Gastroesophageal sphincter (tissue), 4 donors: Measurements from ENCODE around the gene DYRK3. TPM values are rescaled to one million over a fixed set of nuclear protein-coding genes. Genes with fewer than 3 reads are reported as not detected.

Experiments
- ATAC-seq: fragments of 150-250 bp; one replicate; pipeline ENCODE4 v1.9.1; 2016; ENCODE audit warnings: mild to moderate bottlenecking, moderate library complexity
- H3K27ac ChIP-seq, 4 donors: fragments of 200-600 bp; sonication (generic) in 3 of 4; 1 replicate in 3 of 4; 2 replicates in 1 of 4; pipeline ENCODE4 v1.5.1; 2016 to 2019
- H3K27me3 ChIP-seq: fragments of 200-600 bp; sonication (generic); one replicate; pipeline ENCODE4 v1.5.1; 2019
- H3K36me3 ChIP-seq, 2 donors: fragments of 200-600 bp; sonication (generic); one replicate each; pipeline ENCODE4 v1.5.1; 2019; ENCODE audit warnings: control low read depth in 1 of 2
- H3K4me1 ChIP-seq, 3 donors: fragments of 200-600 bp; sonication (generic); 1 replicate in 2 of 3; 2 replicates in 1 of 3; pipeline ENCODE4 v1.5.1; 2016 to 2019; ENCODE audit warnings: control low read depth in 2 of 3
- H3K4me3 ChIP-seq, 2 donors: fragments of 200-600 bp; sonication (generic); one replicate each; pipeline ENCODE4 v1.5.1; 2019; ENCODE audit warnings: mild to moderate bottlenecking in 1 of 2, moderate library complexity in 1 of 2
- H3K9me3 ChIP-seq, 3 donors: fragments of 200-600 bp; sonication (generic); one replicate each; pipeline ENCODE4 v1.5.1; 2017 to 2019; ENCODE audit warnings: control low read depth in 2 of 3
- EP300 ChIP-seq: sonication (generic); formaldehyde crosslinking; IDR thresholded peaks from one replicate; pipeline ENCODE4 v1.6.1; 2017; ENCODE audit warnings: antibody characterized with exemption, mild to moderate bottlenecking
- POLR2A ChIP-seq, 2 donors: fragments of 450-650 bp; IDR thresholded peaks; one replicate each; pipeline ENCODE4 v1.6.1; 2017; ENCODE audit warnings: antibody characterized with exemption in 2 of 2, mild to moderate bottlenecking in 2 of 2, moderate library complexity in 1 of 2
- POLR2AphosphoS5 ChIP-seq: sonication (generic); formaldehyde crosslinking; IDR thresholded peaks from one replicate; pipeline ENCODE4 v1.6.1; 2017; ENCODE audit warnings: antibody characterized with exemption
- WGBS, 2 donors: methylation state at CpG; one replicate each; pipeline ENCODE4 v1.1.5; 2018; ENCODE audit warnings: low coverage in 1 of 2; 5-methylcytosine and 5-hydroxymethylcytosine counted together
- total RNA-seq, 4 donors: library from RNA; depleted of rRNA; stranded (reverse); fragments of >200 nt; gene quantifications; one replicate each; pipeline ENCODE4 v1.1.0, GENCODE V29; 2016
- TF ChIP-seq, protein P1 (sequence below), 4 experiments: fragments of 200-600 bp in 2 of 4; fragments of 450-650 bp in 2 of 4; sonication (generic) in 1 of 4; IDR thresholded peaks; one replicate each; pipeline ENCODE4 v1.5.1; 2017 to 2019; ENCODE audit warnings: antibody characterized with exemption in 4 of 4, mild to moderate bottlenecking in 2 of 4, moderate library complexity in 2 of 4

The DYRK3 gene
- total RNA-seq, 4 donors from 2014 or later, result 5.0 to 14.9 (median 8.4) TPM

DNA sequence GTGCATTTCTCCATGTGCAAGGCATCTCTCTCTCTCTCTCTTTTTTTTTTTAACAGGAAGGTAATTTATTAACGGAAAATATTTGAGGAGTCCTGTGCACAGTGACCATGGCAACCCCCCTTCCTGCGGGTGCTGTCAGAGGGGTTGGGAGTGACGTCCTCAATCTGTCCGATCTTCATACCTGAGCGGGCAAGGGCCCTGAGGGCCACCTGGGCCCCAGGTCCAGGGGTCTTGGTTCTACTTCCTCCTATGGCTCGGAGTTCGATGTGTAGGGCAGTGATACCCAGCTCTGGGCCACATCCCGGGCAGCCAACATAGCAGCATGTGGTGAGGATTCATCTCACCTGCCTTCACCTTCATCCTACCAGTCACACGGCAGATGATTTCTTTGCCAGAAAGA lies 60.4 kb downstream of the DYRK3 start:
- Histone ChIP-seq H3K36me3 (no peaks in the 10 kb centered on the region), H3K9me3 (no peaks in the 10 kb centered on the region), H3K27me3 (no peaks in the 10 kb centered on the region), H3K4me1 (peaks cover 29 to 100% (median 78%) of the 10 kb centered on the region in 3 donors), H3K4me3 (no peak overlapping the region), H3K27ac (peak overlapping the region in 1 of 4 donors; percentile 83)
- TF ChIP-seq POLR2AphosphoS5, result no peak
- no peak for TF ChIP-seq POLR2A (IDR thresholded peaks at IDR 0.05)
- no peak for TF ChIP-seq EP300
- TF ChIP-seq, protein P1, sequence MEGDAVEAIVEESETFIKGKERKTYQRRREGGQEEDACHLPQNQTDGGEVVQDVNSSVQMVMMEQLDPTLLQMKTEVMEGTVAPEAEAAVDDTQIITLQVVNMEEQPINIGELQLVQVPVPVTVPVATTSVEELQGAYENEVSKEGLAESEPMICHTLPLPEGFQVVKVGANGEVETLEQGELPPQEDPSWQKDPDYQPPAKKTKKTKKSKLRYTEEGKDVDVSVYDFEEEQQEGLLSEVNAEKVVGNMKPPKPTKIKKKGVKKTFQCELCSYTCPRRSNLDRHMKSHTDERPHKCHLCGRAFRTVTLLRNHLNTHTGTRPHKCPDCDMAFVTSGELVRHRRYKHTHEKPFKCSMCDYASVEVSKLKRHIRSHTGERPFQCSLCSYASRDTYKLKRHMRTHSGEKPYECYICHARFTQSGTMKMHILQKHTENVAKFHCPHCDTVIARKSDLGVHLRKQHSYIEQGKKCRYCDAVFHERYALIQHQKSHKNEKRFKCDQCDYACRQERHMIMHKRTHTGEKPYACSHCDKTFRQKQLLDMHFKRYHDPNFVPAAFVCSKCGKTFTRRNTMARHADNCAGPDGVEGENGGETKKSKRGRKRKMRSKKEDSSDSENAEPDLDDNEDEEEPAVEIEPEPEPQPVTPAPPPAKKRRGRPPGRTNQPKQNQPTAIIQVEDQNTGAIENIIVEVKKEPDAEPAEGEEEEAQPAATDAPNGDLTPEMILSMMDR (IDR thresholded peaks at IDR 0.05), result no peak
- ATAC-seq, result no peak
- 20 to 67% methylated on average over 1 to 2 of the region's 9 CpGs for WGBS, 2 donors

DNA sequence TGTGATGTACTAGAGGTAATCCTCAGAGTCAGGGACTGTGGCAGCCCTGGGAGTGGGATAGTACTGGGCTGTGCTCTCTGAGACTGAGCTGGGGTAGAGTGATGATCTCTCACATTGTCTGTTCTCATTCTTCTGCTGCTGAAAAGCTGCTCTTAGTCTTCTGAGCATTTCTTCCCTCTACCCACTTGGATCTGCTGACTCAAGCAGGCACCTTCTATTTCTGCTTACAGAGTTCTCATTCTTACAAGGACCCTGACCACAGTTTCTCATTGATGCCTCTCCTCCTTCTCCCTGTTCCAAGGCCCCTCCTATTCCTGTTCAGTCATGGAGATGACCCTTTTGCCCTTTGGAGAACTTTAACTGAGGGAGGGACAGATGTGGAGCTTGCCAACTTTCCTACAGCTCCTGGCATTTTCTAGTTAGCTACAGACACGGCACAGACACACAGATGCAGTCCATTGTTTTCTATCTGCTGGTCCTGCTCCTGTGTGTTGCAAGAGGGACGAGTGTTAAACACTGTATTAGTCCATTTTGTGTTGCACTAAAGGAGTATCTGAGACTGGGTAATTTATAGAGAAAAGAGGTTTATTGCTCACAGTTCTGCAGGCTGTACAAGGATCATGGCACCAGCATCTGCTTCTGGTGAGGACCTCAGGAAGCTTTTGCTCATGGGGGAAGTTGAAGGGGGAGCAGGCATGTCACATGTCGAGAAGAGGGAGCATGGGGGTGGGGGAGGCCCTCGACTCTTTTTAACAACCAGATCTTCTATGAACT lies 61.7 kb downstream of the DYRK3 start:
- ATAC-seq, result no peak
- Histone ChIP-seq H3K27ac (peak overlapping the region in 1 of 4 donors; percentile 1), H3K4me3 (no peak overlapping the region), H3K36me3 (no peaks in the 10 kb centered on the region), H3K9me3 (no peaks in the 10 kb centered on the region), H3K4me1 (peaks cover 23 to 99% (median 71%) of the 10 kb centered on the region in 3 donors), H3K27me3 (no peaks in the 10 kb centered on the region)
- TF ChIP-seq POLR2A (IDR thresholded peaks at IDR 0.05), result no peak
- TF ChIP-seq, protein P1 (IDR thresholded peaks at IDR 0.05), result no peak
- no peak for TF ChIP-seq POLR2AphosphoS5
- no peak for TF ChIP-seq EP300
- 51 to 100% methylated on average over 1 to 4 of the region's 4 CpGs for WGBS, 2 donors

DNA sequence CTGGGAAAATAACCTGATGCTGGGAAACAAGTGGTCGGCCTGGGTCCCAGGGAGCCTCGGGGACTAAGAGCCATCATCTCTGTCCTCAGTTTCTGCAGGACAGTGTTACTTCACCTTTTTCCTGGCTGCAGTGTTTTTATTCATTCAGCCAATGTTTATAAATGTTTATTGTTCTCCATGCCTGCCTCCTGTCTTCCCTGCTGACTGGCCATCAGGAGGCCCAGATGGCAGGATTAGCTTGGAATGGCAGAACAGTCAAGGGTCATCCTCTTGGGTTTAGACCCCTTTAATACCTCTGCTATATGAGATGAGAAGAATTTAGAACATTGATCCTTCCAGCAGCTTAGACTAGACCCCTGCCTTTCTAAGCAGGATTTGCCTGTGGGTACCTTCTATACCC lies 62.7 kb downstream of the DYRK3 start:
- WGBS, 2 donors, result 92 to 100% methylated on average over 2 of the region's 2 CpGs
- Histone ChIP-seq H3K4me3 (no peak overlapping the region), H3K9me3 (no peaks in the 10 kb centered on the region), H3K27me3 (no peaks in the 10 kb centered on the region), H3K36me3 (no peaks in the 10 kb centered on the region), H3K27ac (no peak overlapping the region), H3K4me1 (peaks cover 18 to 99% (median 65%) of the 10 kb centered on the region in 3 donors)
- no peak for TF ChIP-seq POLR2A (IDR thresholded peaks at IDR 0.05)
- TF ChIP-seq POLR2AphosphoS5, result no peak
- no peak for TF ChIP-seq EP300
- ATAC-seq, result no peak

Other genes starting within 250 kb of the DYRK3 start
- 1 to 10 TPM; 2.2 to 3.9 (median 2.7) TPM for gene IKBKE, start 165.1 kb upstream of the DYRK3 start, total RNA-seq
- gene RASSF5, start 128.0 kb upstream of the DYRK3 start, total RNA-seq, result 10 to 100 TPM in 2 of 4 donors, 1 to 10 TPM in 2; 6.2 to 23.3 (median 8.5) TPM
- gene EIF2D, start 23.1 kb upstream of the DYRK3 start, total RNA-seq, result 10 to 100 TPM; 43.7 to 60.1 (median 52.6) TPM
- gene MAPKAPK2, start 49.4 kb downstream of the DYRK3 start, total RNA-seq, result 10 to 100 TPM; 45.0 to 77.4 (median 55.5) TPM
- under 1 TPM in 1 of 4 donors, not detected in 3; 0.27 TPM for gene IL19, start 135.2 kb downstream of the DYRK3 start, total RNA-seq
- 1 to 10 TPM in 3 of 4 donors, under 1 TPM in 1; 0.45 to 9.3 (median 2.3) TPM for gene IL10, start 137.0 kb downstream of the DYRK3 start, total RNA-seq
- gene IL20, start 230.1 kb downstream of the DYRK3 start, total RNA-seq, result not detected